Prostate gland (tissue), 2 donors: ENCODE data around the gene PKNOX2.

ENCODE experiments used
- POLR2A ChIP-seq: fragments of 450-650 bp; IDR thresholded peaks from one replicate; pipeline ENCODE4 v1.6.1; 2016; ENCODE audit warnings: antibody characterized with exemption, mild to moderate bottlenecking
- POLR2AphosphoS5 ChIP-seq: sonication (generic); formaldehyde crosslinking; IDR thresholded peaks from one replicate; pipeline ENCODE4 v1.6.1; 2017; ENCODE audit warnings: antibody characterized with exemption
- TF ChIP-seq, protein P1 (sequence below), 4 experiments: fragments of 200-600 bp in 2 of 4; fragments of 450-650 bp in 2 of 4; sonication (generic) in 2 of 4; IDR thresholded peaks; 1 replicate in 3 of 4; 2 replicates in 1 of 4; pipeline ENCODE4 v1.5.1; 2016 to 2019; ENCODE audit warnings: antibody characterized with exemption in 4 of 4, mild to moderate bottlenecking in 2 of 4, moderate library complexity in 2 of 4

DNA sequence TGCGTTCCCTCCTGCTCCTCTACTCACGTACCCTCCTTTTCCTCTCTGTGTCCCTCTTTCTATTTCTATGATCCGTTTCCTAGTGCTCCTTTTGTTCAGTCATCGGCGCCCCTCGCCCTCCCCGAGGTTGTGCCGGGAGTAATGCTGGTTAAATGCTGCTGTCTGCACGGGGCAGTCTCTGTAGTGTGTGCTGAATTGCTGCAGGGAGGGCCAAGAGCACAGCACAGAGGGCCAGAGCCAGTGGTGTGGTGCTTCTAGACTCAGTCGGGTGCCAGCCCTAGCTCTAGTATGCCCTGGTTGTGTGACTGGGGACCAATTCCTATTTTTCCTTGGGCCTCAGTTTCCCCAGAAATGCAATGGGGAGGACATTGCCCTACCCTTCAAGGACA, 98.3 kb downstream of the PKNOX2 start:
- TF ChIP-seq POLR2A: no peak
- TF ChIP-seq, protein P1, sequence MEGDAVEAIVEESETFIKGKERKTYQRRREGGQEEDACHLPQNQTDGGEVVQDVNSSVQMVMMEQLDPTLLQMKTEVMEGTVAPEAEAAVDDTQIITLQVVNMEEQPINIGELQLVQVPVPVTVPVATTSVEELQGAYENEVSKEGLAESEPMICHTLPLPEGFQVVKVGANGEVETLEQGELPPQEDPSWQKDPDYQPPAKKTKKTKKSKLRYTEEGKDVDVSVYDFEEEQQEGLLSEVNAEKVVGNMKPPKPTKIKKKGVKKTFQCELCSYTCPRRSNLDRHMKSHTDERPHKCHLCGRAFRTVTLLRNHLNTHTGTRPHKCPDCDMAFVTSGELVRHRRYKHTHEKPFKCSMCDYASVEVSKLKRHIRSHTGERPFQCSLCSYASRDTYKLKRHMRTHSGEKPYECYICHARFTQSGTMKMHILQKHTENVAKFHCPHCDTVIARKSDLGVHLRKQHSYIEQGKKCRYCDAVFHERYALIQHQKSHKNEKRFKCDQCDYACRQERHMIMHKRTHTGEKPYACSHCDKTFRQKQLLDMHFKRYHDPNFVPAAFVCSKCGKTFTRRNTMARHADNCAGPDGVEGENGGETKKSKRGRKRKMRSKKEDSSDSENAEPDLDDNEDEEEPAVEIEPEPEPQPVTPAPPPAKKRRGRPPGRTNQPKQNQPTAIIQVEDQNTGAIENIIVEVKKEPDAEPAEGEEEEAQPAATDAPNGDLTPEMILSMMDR (IDR thresholded peaks at IDR 0.05): no peak
- TF ChIP-seq POLR2AphosphoS5: no peak
